ENCODE measurements around the gene BTBD9.

BTBD9 gene

DNA sequence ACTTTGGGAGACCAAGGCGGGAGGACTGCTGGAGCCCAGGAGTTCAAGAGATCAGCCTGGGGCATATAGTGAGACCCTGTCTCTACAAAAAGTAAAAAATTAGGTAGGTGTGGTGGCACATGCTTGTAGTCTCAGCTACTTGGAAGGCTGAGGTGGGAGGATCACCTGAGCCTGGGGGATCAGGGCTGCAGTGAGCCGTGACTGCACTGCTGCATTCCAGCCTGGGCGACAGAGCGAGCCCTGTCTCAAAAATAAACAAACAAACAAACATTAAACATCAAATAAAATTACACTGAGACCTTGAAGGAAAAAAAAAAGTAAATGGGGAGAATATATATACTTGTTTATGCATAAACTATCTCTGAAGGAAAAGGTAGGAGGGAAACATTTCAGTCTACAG is 432.4 kb downstream of the BTBD9 start:
- DNase-seq (ENCODE audit: low read depth in 2 of 2): no peak

DNA sequence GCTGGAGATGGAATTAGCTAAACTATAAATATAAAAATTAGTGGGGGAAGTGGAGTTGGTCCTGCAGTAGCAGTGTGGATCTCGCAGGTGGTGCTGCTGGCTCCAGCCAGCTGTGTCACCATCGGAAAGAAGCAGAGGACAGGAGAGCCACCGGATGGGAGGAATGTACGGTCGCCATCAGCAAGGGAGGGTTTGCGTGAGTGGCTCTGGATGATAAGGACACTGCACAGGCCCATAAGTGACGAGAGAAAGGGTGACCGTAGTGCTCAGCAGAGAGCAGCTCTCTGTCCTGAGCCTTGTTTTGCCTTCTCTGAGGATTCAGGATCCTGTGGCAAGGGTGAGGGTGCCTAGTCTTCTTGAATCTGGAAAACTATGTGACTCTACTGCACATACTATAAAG is 441.5 kb downstream of the BTBD9 start:
- DNase-seq (ENCODE audit: low read depth in 2 of 2): no peak

- no peak for DNase-seq (ENCODE audit: low read depth in 2 of 2)
These were observed 444.6 kb downstream of the BTBD9 start for GRCh38 chr6:38195113-38195635.

GRCh38 chr6:38194589-38194988 is 445.1 kb downstream of the BTBD9 start:
- DNase-seq (ENCODE audit: low read depth in 2 of 2): no peak

- DNase-seq (ENCODE audit: low read depth in 2 of 2): no peak
These were observed 445.5 kb downstream of the BTBD9 start for GRCh38 chr6:38194282-38194572.

GRCh38 chr6:38193481-38194281 is 446.0 kb downstream of the BTBD9 start:
- no peak for DNase-seq (ENCODE audit: low read depth in 2 of 2)

- no peak for DNase-seq (ENCODE audit: low read depth in 2 of 2)
These were observed 446.7 kb downstream of the BTBD9 start for GRCh38 chr6:38193051-38193450.

DNA sequence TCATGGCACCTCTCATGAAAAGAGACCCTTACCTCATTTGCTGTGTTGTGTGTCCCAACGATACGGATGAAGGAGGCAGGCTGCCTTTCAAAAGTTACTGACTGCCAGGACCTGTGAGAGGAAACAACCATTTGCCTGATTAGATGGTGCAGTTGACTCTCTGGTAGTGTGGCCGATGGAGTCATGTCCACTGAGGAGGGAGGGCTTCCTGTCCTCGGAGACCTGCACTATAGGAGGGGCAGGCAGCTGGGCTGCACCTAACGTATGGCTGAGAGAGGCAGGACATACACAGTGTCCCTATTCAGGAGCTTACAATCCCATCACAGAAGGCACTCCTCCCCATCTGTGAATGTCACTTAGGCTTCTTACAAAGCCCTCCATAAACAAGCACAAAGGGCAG is 447.2 kb downstream of the BTBD9 start:
- no peak for DNase-seq (ENCODE audit: low read depth in 2 of 2)

DNA sequence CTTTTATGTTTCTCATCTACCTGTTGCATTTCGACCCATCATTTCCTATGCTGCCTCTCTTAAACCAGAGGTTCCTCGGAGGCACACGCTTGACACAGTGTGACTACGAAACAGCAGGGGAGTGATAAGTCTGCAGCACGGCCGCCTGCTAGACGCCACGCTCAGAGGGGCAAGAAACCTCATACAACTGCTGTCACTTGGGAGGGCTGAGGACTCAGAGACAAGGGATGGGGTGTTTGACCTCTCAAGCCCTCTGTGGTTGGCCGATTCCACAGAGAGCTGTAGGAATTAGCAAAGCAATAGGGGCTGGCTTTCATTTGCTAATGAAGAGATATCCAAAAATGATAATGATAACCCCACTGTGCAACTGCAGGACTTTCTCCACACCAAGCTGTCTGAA is 447.7 kb downstream of the BTBD9 start:
- DNase-seq (ENCODE audit: low read depth in 2 of 2): no peak

DNA sequence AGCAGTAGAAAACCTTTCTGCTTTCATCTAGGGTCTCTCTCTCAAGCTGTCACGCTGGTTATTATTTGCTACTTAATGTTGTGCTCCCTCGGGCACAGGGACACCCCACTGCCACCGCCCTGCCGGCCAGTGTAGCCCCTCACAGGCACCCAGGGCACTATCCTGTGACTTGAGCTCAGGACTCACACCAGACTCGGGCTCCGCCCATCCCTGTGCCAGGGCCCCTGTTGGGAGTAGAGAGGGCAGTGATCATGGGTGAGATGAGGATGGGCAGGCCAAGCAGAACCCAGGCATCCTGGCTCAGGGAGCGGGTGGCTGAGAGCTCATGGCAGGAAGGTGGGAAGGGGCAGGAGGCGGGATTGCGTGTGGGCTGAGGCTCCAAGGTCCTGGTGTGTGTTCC is 448.3 kb downstream of the BTBD9 start:
- DNase-seq (ENCODE audit: low read depth in 2 of 2): no peak

GRCh38 chr6:38188677-38189335 is 450.9 kb downstream of the BTBD9 start:
- no peak for DNase-seq (ENCODE audit: low read depth in 2 of 2)

- DNase-seq (ENCODE audit: low read depth in 2 of 2): no peak
These were observed 451.7 kb downstream of the BTBD9 start for GRCh38 chr6:38187811-38188590.

- no peak for DNase-seq (ENCODE audit: low read depth in 2 of 2)
These were observed 452.4 kb downstream of the BTBD9 start for GRCh38 chr6:38187325-38187724.

DNA sequence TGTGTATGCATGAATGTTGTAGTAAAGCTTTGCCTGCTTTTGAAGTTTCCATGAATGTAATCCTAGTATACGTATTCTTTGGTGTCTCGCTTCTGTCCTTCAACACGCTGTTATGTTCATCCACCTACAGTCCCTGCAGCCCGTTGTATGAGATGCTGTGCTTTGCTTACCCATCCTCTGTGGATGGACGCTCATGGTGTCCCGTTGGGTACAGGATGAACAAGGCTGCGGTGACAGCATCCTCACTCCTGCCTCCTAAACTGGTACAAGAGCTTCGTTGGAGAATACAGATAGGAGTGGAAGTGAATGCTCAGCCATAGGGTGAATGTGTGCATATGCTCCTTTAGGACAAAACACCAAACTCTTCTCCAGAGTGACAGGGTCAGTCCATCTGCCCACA is 454.0 kb downstream of the BTBD9 start:
- no peak for DNase-seq (ENCODE audit: low read depth in 2 of 2)

GRCh38 chr6:38185244-38185643 is 454.5 kb downstream of the BTBD9 start:
- no peak for DNase-seq (ENCODE audit: low read depth in 2 of 2)

- no peak for DNase-seq (ENCODE audit: low read depth in 2 of 2)
These were observed 455.1 kb downstream of the BTBD9 start for GRCh38 chr6:38184585-38185080.

DNA sequence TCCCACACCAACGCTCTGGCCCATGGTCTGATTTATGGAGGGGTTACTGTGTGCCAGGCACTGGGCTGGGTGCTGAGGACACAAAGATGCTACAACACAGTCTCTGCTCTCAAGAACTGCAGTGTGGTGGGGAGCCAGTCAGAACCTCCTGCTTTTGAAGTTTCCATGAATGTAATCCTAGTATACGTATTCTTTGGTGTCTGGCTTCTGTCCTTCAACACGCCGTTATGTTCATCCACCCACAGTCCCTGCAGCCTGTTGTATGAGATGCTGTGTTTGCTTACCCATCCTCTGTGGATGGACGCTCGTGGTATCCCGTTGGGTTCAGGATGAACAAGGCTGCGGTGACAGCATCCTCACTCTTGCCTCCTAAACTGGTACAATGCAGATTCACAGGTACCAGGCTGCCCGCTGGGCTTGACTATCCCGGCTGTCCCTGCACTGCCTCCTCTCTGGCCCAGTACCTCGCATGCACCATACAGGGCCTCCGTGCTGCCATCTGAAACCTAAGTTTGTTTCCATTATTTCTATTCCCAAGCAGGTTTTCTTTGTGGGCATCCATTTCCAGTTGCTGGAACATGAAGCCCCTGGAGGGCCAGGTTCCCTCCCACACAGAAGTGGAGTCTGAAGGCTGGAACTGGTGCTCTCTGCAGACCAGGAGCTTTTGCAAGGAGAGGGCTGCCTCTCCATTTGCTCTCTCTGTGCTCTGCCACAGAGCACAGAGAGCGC is 455.7 kb downstream of the BTBD9 start:
- no peak for DNase-seq (ENCODE audit: low read depth in 2 of 2)

GRCh38 chr6:38182426-38182825 is 457.3 kb downstream of the BTBD9 start:
- DNase-seq (ENCODE audit: low read depth in 2 of 2): no peak

- DNase-seq (ENCODE audit: low read depth in 2 of 2): no peak
These were observed 459.1 kb downstream of the BTBD9 start for GRCh38 chr6:38180586-38180985.

DNA sequence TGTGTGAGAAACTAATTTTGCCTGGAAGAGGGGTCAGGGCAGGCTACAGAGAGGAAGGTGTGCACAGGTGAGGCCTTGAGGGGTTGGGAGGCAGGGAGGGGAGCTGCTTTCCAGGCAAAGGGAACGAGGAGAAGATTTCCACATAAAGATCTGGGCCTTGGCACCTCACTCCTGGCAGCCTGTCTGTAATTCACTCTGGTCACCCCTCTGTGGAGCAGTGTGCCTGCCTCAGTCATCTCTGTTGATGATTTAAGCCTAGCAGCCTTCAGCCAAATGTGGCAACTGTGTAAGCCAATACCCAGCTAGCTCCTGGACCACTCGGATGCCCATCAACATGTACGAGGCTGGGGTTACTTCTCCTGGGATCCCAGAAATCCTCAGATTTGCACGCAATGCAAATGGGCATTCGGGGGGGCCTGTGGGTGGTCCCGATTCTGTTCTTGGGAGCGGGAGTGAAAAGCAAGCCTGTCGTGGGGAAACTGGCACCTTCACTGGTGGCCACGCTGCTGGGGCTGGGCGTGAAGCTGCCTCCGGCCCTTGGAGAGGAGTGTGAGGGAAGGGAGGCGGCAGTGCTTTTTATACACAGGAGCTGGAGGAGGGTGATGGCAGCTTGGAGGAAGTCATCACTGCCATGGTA is 459.8 kb downstream of the BTBD9 start:
- DNase-seq (ENCODE audit: low read depth in 2 of 2): no peak

DNA sequence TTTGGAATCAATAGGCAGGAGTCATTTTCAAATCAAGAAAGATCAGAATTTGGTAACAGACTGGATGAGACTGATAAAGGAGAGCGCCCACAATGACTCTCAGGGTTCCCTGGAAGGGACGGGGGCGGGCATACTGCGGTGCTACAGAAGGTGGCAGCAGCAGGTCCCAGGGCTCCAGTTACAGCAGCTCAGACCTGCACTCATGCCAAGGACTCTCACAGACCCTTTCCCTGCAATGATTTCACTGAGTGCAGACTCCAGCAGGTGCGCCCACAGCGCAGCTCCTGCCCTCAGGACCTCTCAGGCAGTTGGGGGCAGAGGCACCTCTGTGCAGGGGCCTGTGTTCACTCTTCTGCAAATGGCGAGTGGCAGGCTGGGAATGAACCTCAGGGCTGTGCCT is 460.4 kb downstream of the BTBD9 start:
- DNase-seq (ENCODE audit: low read depth in 2 of 2): no peak

DNA sequence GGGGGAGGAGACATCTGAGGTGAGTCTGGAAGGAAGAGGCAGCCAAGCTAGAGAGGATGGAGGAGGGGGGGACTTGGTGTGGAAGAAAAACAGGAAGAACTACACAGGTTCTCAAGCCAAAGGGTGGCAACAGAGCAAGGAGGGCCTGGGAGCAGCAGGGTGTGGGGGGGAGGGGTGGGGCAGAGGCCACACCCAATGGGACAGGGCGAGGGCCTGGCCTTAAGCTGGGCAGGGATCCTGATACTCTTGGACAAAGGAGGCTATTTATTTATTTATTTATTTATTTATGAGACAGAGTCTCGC is 461.2 kb downstream of the BTBD9 start:
- no peak for DNase-seq (ENCODE audit: low read depth in 2 of 2)

All from stimulated activated CD4-positive, alpha-beta T cell treated with anti-CD3 and anti-CD28 coated beads, Interleukin-12 subunit alpha, Interleukin-12 subunit beta, amount 100 ng/mL, for 24 hours (primary cell).